ENCODE measurements around the gene SREBF2. TPM values are rescaled to one million over a fixed set of nuclear protein-coding genes. Genes with fewer than 3 reads are reported as not detected.

The SREBF2 gene
- total and polyA plus RNA-seq, 2 donors, result 15.8 to 41.0 TPM

GRCh38 chr22:41935015-41935351 lies 102.1 kb downstream of the SREBF2 start:
- Histone ChIP-seq H3K36me3 (ENCODE audit: control insufficient read depth in 2 of 2, insufficient read depth in 2 of 2, low read length in 1 of 2) (peaks cover 33% of the 10 kb centered on the region in 2 donors), H3K27ac (ENCODE audit: low read depth in 1 of 2, low read length in 1 of 2) (no peak overlapping the region), H3K4me1 (ENCODE audit: control insufficient read depth in 2 of 2, insufficient read depth in 2 of 2, low read length in 2 of 2) (peaks cover 0 to 16% of the 10 kb centered on the region in 2 donors), H3K4me3 (ENCODE audit: low read length in 2 of 2) (no peak overlapping the region), H3K9me3 (ENCODE audit: control insufficient read depth in 2 of 2, insufficient read depth in 1 of 2, low read length in 1 of 2) (no peaks in the 10 kb centered on the region), H3K27me3 (ENCODE audit: control insufficient read depth in 2 of 2, insufficient read depth in 1 of 2, low read length in 1 of 2) (no peaks in the 10 kb centered on the region)
- no peak for DNase-seq (ENCODE audit: low read depth in 6 of 9, low spot score in 9 of 9)
- WGBS, result 93% methylated on average over 4 of the region's 4 CpGs

- DNase-seq (ENCODE audit: low read depth in 6 of 9, low spot score in 9 of 9), result no peak
- Histone ChIP-seq H3K9me3 (ENCODE audit: control insufficient read depth in 2 of 2, insufficient read depth in 1 of 2, low read length in 1 of 2) (no peaks in the 10 kb centered on the region), H3K4me3 (ENCODE audit: low read length in 2 of 2) (no peak overlapping the region), H3K27ac (ENCODE audit: low read depth in 1 of 2, low read length in 1 of 2) (no peak overlapping the region), H3K27me3 (ENCODE audit: control insufficient read depth in 2 of 2, insufficient read depth in 1 of 2, low read length in 1 of 2) (no peaks in the 10 kb centered on the region), H3K36me3 (ENCODE audit: control insufficient read depth in 2 of 2, insufficient read depth in 2 of 2, low read length in 1 of 2) (peaks cover 34% of the 10 kb centered on the region in 2 donors), H3K4me1 (ENCODE audit: control insufficient read depth in 2 of 2, insufficient read depth in 2 of 2, low read length in 2 of 2) (peaks cover 0 to 18% of the 10 kb centered on the region in 2 donors)
- 99% methylated on average over 9 of the region's 9 CpGs for WGBS
Observed at GRCh38 chr22:41935509-41935908, 102.6 kb downstream of the SREBF2 start.

GRCh38 chr22:41936894-41937169 lies 103.9 kb downstream of the SREBF2 start:
- no peak for DNase-seq (ENCODE audit: low read depth in 6 of 9, low spot score in 9 of 9)
- H3K4me1 ChIP-seq (ENCODE audit: control insufficient read depth in 2 of 2, insufficient read depth in 2 of 2, low read length in 2 of 2), result peaks cover 0 to 25% of the 10 kb centered on the region in 2 donors
- H3K27ac ChIP-seq (ENCODE audit: low read depth in 1 of 2, low read length in 1 of 2), result no peak overlapping the region
- no peaks in the 10 kb centered on the region for H3K9me3 ChIP-seq (ENCODE audit: control insufficient read depth in 2 of 2, insufficient read depth in 1 of 2, low read length in 1 of 2)
- no peaks in the 10 kb centered on the region for H3K27me3 ChIP-seq (ENCODE audit: control insufficient read depth in 2 of 2, insufficient read depth in 1 of 2, low read length in 1 of 2)
- WGBS, result 95% methylated on average over 2 of the region's 2 CpGs
- peaks cover 39 to 45% of the 10 kb centered on the region in 2 donors for H3K36me3 ChIP-seq (ENCODE audit: control insufficient read depth in 2 of 2, insufficient read depth in 2 of 2, low read length in 1 of 2)
- H3K4me3 ChIP-seq (ENCODE audit: low read length in 2 of 2), result no peak overlapping the region

- Histone ChIP-seq H3K4me3 (ENCODE audit: low read length in 2 of 2) (no peak overlapping the region), H3K4me1 (ENCODE audit: control insufficient read depth in 2 of 2, insufficient read depth in 2 of 2, low read length in 2 of 2) (peaks cover 0 to 20% of the 10 kb centered on the region in 2 donors), H3K36me3 (ENCODE audit: control insufficient read depth in 2 of 2, insufficient read depth in 2 of 2, low read length in 1 of 2) (peaks cover 41 to 68% of the 10 kb centered on the region in 2 donors), H3K9me3 (ENCODE audit: control insufficient read depth in 2 of 2, insufficient read depth in 1 of 2, low read length in 1 of 2) (no peaks in the 10 kb centered on the region), H3K27me3 (ENCODE audit: control insufficient read depth in 2 of 2, insufficient read depth in 1 of 2, low read length in 1 of 2) (no peaks in the 10 kb centered on the region), H3K27ac (ENCODE audit: low read depth in 1 of 2, low read length in 1 of 2) (peak overlapping the region; percentile 72)
- DNase-seq (ENCODE audit: low read depth in 6 of 9, low spot score in 9 of 9), result peak in 3 of 9 donors; percentile 45 to 70 (median 45)
- WGBS, result 83% methylated on average over 13 of the region's 13 CpGs
Observed at GRCh38 chr22:41939981-41940831, 107.3 kb downstream of the SREBF2 start.

- peak in 8 of 9 donors; percentile 59 to 87 (median 76) for DNase-seq (ENCODE audit: low read depth in 6 of 9, low spot score in 9 of 9)
- Histone ChIP-seq H3K4me1 (ENCODE audit: control insufficient read depth in 2 of 2, insufficient read depth in 2 of 2, low read length in 2 of 2) (peaks cover 0 to 27% of the 10 kb centered on the region in 2 donors), H3K4me3 (ENCODE audit: low read length in 2 of 2) (no peak overlapping the region), H3K36me3 (ENCODE audit: control insufficient read depth in 2 of 2, insufficient read depth in 2 of 2, low read length in 1 of 2) (peaks cover 36 to 67% of the 10 kb centered on the region in 2 donors), H3K27ac (ENCODE audit: low read depth in 1 of 2, low read length in 1 of 2) (peak overlapping the region; percentile 72), H3K9me3 (ENCODE audit: control insufficient read depth in 2 of 2, insufficient read depth in 1 of 2, low read length in 1 of 2) (no peaks in the 10 kb centered on the region), H3K27me3 (ENCODE audit: control insufficient read depth in 2 of 2, insufficient read depth in 1 of 2, low read length in 1 of 2) (no peaks in the 10 kb centered on the region)
- WGBS, result 68% methylated on average over 13 of the region's 13 CpGs
Observed at GRCh38 chr22:41940832-41941765, 108.2 kb downstream of the SREBF2 start.

- no peak overlapping the region for H3K4me3 ChIP-seq (ENCODE audit: low read length in 2 of 2)
- H3K36me3 ChIP-seq (ENCODE audit: control insufficient read depth in 2 of 2, insufficient read depth in 2 of 2, low read length in 1 of 2), result peaks cover 23 to 49% of the 10 kb centered on the region in 2 donors
- H3K27me3 ChIP-seq (ENCODE audit: control insufficient read depth in 2 of 2, insufficient read depth in 1 of 2, low read length in 1 of 2), result no peaks in the 10 kb centered on the region
- peak overlapping the region in 1 of 2 donors; percentile 33 for H3K27ac ChIP-seq (ENCODE audit: low read depth in 1 of 2, low read length in 1 of 2)
- H3K9me3 ChIP-seq (ENCODE audit: control insufficient read depth in 2 of 2, insufficient read depth in 1 of 2, low read length in 1 of 2), result no peaks in the 10 kb centered on the region
- 94% methylated on average over 9 of the region's 9 CpGs for WGBS
- no peak for DNase-seq (ENCODE audit: low read depth in 6 of 9, low spot score in 9 of 9)
- H3K4me1 ChIP-seq (ENCODE audit: control insufficient read depth in 2 of 2, insufficient read depth in 2 of 2, low read length in 2 of 2), result peaks cover 3 to 43% of the 10 kb centered on the region in 2 donors
Observed at GRCh38 chr22:41943661-41944209, 110.8 kb downstream of the SREBF2 start.

GRCh38 chr22:41946629-41947423 lies 113.9 kb downstream of the SREBF2 start, which contains the start of gene CENPM:
CENPM (minus strand) TSS chr22:41947152; CDS start chr22:41947076, 76 bp downstream.
- Histone ChIP-seq H3K4me3 (ENCODE audit: low read length in 2 of 2) (peak within 1 kb of the TSS; percentile 81 to 83), H3K4me1 (ENCODE audit: control insufficient read depth in 2 of 2, insufficient read depth in 2 of 2, low read length in 2 of 2) (peaks cover 3 to 30% of the 10 kb centered on the region in 2 donors), H3K27me3 (ENCODE audit: control insufficient read depth in 2 of 2, insufficient read depth in 1 of 2, low read length in 1 of 2) (no peaks in the 10 kb centered on the region), H3K36me3 (ENCODE audit: control insufficient read depth in 2 of 2, insufficient read depth in 2 of 2, low read length in 1 of 2) (peaks cover 10 to 26% of the 10 kb centered on the region in 2 donors), H3K27ac (ENCODE audit: low read depth in 1 of 2, low read length in 1 of 2) (peak within 1 kb of the TSS in 1 of 2 donors; percentile 77), H3K9me3 (ENCODE audit: control insufficient read depth in 2 of 2, insufficient read depth in 1 of 2, low read length in 1 of 2) (no peaks in the 10 kb centered on the region)
- 2% methylated on average over 56 of the region's 56 CpGs for WGBS
- DNase-seq (ENCODE audit: low read depth in 6 of 9, low spot score in 9 of 9), result peak; percentile 69 to 95 (median 86)

- Histone ChIP-seq H3K36me3 (ENCODE audit: control insufficient read depth in 2 of 2, insufficient read depth in 2 of 2, low read length in 1 of 2) (peaks cover 10 to 21% of the 10 kb centered on the region in 2 donors), H3K4me3 (ENCODE audit: low read length in 2 of 2) (peak overlapping the region in 1 of 2 donors; percentile 83), H3K9me3 (ENCODE audit: control insufficient read depth in 2 of 2, insufficient read depth in 1 of 2, low read length in 1 of 2) (no peaks in the 10 kb centered on the region), H3K27me3 (ENCODE audit: control insufficient read depth in 2 of 2, insufficient read depth in 1 of 2, low read length in 1 of 2) (no peaks in the 10 kb centered on the region), H3K27ac (ENCODE audit: low read depth in 1 of 2, low read length in 1 of 2) (no peak overlapping the region), H3K4me1 (ENCODE audit: control insufficient read depth in 2 of 2, insufficient read depth in 2 of 2, low read length in 2 of 2) (peaks cover 3 to 30% of the 10 kb centered on the region in 2 donors)
- 83% methylated on average over 21 of the region's 21 CpGs for WGBS
- no peak for DNase-seq (ENCODE audit: low read depth in 6 of 9, low spot score in 9 of 9)
Observed at GRCh38 chr22:41947424-41948080, 114.6 kb downstream of the SREBF2 start.

All from thymus (tissue), 11 donors.